SH-SY5Y (cell line): ENCODE results near the gene ROR2.

ENCODE experiments used
- GATA2 ChIP-seq: IDR thresholded peaks from 2 replicates; pipeline ENCODE4 v1.6.1; 2011; ENCODE audit warnings: mild to moderate bottlenecking, low read depth, low read length
- GATA3 ChIP-seq: IDR thresholded peaks from 2 replicates; pipeline ENCODE4 v1.6.1; 2011; ENCODE audit warnings: low read depth, mild to moderate bottlenecking, low read length, moderate library complexity

DNA sequence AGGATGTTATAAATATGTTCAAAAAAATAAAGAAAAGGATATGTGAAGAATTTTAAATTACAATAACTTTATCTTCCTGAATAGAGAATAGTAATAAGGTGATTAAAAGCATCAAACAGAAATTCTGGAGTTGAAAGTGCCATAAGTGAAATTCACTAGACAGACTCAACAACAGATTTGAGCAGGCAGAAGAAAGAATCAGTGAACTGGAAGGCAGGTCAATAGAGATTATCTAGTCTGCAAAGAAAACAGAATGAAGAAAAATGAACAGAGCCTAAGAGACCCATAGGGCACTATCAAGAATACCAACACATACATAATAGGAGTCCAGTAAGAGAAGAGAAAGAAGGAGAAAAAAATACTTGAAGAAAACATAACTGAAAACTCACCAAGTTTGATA lies 162.1 kb downstream of the ROR2 start:
- TF ChIP-seq GATA2, result no peak
- no peak for TF ChIP-seq GATA3
